Transverse colon (tissue), 4 donors: Measurements from ENCODE around the gene ZWILCH.

Experiments
- CTCF ChIP-seq, 5 experiments: fragments of 200-600 bp in 3 of 5; fragments of 450-650 bp in 2 of 5; sonication (generic) in 3 of 5; IDR thresholded peaks; 1 replicate in 2 of 5; 2 replicates in 3 of 5; pipeline ENCODE4 v1.5.1; 2016 to 2017; ENCODE audit warnings: antibody characterized with exemption in 5 of 5, inconsistent platforms in 3 of 5, mild to moderate bottlenecking in 2 of 5, moderate library complexity in 1 of 5
- POLR2A ChIP-seq: fragments of 450-650 bp; IDR thresholded peaks from one replicate; pipeline ENCODE4 v1.6.1; 2016; ENCODE audit warnings: antibody characterized with exemption, mild to moderate bottlenecking, moderate library complexity
- POLR2AphosphoS5 ChIP-seq, 3 donors: sonication (generic); formaldehyde crosslinking; IDR thresholded peaks; one replicate each; pipeline ENCODE4 v1.6.1; 2016; ENCODE audit warnings: antibody characterized with exemption in 3 of 3

DNA sequence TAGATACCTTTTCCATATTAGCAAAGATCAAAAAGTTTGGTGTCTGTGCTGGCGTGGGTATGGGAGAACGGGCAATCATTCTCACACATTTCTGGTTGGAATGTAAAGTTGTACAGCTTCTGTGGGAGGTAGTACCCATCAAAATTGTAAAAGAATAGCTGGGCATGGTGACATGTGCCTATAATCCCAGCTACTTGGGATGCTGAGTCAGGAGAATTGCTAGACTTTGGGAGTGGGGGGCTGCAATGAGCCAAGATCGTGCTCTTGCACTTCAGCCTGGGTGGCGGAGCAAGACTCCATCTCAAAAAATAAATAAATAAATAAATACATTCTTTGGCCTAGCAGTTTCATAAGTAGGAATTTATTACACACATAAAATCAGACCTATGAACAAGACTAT lies 37.8 kb downstream of the ZWILCH start:
- TF ChIP-seq CTCF (IDR thresholded peaks at IDR 0.05) (no peak), POLR2AphosphoS5 (IDR thresholded peaks at IDR 0.05) (no peak), POLR2A (no peak)
